Islet precursor cell (in vitro differentiated cells): ENCODE results near the gene KIFC3.
A peak's percentile ranks its signal among the peaks of the same experiment; 100 is the strongest.
"Not testable (repeated sequence)": the region's sequence is repeated elsewhere in the genome, so short reads cannot be mapped to it uniquely, and the experiment has no call there.

ENCODE experiments used
- DNase-seq: peaks from one replicate; pipeline ENCODE4 v3.0.0-alpha.2; 2018

KIFC3 gene

DNA sequence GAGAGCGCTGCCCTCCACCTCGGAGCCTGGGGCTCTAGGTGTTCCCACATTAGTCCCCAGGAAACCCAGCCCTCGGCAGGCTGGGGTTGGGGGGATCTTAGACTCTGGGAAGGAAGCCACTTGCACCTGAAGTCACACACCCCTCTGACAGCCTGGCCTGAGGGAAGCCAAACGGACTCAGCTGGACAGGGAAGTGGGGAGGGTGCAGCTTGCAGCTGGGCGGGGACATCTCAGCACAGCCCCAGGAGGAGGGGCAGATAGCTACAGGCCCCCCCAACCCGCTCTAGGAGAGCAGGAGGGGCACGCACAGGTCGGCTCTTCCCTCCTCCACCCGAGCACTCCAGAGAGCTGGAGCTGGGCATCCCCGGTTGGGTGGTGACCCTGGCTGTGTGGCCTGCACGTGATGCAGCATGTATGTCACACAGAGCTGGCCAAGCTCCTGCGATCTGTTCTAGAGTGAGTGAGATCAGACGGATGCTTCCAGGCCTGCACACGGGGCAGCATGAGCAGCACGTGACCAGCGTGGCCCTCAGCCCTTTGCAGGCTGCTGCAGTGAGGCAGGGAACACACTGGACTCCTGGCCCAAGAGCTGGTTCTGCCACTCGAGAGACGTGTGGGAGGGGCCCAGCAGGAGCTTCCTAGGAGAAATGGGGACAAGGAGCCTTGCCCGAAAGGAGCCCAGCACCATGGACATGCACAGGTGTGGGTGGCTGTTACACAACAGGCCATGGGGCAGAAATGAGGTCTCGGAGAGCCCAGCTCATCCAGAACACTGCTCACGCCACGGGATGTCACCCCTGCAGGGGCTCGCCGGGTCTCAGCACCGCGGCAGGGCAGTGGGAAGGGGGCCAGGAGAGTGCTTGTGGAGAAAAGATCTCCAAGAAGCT, 15.4 kb downstream of the KIFC3 start:
- DNase-seq: no peak

- no peak for DNase-seq
Observed at GRCh38 chr16:57785924-57786323, 16.4 kb downstream of the KIFC3 start.

- DNase-seq: no peak
Observed at GRCh38 chr16:57785385-57785784, 16.9 kb downstream of the KIFC3 start.

DNA sequence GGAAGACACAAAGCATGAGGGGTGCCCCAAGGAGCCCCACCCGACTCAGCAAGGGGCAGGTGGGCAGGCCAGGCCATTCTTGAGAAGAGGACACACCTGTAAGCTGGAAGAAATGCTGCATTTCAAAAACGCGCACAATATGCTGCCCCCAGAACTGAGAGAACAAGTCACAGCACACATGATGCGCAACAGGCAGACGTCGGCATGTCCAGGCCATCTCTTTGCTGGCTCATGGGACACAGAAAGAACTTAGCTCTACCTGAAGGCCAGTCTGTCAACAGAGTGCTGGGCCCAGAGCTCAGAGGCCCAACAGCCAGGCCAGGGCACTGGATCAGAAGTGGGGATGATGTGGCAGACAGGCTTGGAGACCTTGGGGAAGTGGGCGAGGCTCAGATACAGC, 18.0 kb downstream of the KIFC3 start:
- no peak for DNase-seq

DNA sequence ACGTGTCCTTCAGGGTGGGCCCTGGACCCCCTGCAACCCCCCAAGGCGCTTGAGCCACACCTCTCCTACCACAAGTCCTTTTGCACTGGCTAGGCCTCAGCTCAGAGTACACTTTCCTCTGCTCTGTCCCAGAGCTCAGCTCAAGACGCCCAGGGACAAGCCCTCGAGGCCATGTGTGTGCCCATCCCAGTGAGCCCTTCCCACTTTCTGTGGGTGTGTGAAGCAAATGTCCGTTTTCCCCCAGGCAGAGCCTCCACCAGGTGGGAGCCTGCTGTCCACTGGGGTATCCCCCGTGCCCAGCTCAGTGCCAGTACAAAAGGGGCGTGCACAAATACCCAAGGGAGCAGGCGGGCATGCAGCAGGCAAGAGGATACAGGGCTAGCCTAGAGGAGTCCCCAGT, 18.4 kb downstream of the KIFC3 start:
- DNase-seq: peak; percentile 40

DNA sequence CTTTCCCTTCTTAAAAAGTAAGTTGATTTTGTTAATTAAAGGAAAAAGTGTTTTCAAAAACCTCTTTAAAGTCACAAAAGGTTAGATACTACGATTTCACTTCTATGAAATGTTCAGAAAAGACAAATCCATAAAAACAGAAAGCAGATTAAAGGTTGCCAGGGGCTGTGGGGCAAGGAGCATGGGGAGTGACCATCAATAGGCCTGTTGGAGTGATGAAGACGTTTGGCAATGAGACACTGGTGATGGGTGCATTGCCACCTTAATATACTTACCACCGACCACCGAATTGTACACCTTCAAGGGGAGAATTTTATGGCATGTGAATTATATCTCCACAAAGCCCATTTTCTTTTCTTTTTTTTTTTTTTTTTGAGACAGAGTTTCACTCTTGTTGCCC, 19.2 kb downstream of the KIFC3 start:
- no peak for DNase-seq

DNA sequence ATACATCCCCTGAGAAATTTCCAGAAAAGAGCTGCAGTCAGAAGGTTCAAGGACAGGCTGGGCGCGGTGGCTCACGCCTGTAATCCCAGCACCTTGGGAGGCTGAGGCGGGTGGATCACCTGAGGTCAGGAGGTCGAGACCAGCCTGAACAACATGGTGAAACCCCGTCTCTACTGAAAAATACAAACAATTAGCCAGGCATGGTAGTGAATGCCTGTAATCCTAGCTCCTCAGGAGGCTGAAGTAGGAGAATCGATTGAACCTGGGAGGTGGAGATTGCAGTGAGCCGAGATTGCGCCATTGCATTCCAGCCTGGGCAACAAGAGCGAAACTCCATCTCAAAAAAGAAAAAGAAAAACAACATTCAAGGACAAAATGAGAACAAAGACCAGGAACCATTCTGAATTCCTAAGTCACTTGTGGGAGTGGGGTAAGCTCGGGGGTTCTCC, 19.7 kb downstream of the KIFC3 start:
- not testable (repeated sequence) for DNase-seq

- no peak for DNase-seq
Observed at GRCh38 chr16:57781741-57782606, 20.3 kb downstream of the KIFC3 start.

DNA sequence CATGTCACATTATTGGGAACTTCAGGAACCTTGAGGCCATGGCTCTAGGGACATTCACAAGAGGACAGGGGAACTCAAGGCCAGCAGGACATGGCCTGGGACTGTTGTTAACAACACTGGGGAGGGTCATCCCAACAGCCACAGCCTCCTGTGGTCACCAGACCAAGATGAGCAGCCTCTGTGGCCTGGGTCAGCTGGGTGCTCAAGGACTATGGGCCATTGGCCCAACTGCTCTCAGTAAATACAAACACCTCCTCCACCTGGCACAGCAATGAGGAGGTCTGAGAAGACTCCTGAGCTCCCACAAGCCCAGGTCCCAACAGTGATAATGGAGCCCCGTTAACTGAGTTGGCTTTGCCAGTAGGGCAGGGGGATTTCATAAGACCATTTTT, 20.9 kb downstream of the KIFC3 start:
- DNase-seq: no peak

DNA sequence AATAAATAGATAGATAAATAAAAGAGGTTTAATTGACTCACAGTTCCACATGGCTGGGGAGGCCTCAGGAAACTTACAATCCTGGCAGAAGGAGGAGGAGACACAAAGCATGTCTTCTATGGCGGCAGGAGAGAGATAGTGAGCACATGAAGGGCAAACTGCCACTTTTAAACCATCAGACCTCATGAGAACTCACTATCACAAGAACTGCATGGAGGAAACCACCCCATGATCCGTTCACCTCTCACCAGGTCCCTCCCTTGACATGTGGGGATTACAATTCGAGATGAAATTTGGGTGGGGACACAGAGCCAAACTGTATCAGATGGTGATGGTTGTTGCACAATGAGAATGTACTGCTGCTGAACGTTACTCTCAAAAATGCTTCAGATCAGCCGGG, 22.5 kb downstream of the KIFC3 start:
- DNase-seq: not testable (repeated sequence)

- no peak for DNase-seq
Observed at GRCh38 chr16:57778658-57779057, 23.6 kb downstream of the KIFC3 start.

DNA sequence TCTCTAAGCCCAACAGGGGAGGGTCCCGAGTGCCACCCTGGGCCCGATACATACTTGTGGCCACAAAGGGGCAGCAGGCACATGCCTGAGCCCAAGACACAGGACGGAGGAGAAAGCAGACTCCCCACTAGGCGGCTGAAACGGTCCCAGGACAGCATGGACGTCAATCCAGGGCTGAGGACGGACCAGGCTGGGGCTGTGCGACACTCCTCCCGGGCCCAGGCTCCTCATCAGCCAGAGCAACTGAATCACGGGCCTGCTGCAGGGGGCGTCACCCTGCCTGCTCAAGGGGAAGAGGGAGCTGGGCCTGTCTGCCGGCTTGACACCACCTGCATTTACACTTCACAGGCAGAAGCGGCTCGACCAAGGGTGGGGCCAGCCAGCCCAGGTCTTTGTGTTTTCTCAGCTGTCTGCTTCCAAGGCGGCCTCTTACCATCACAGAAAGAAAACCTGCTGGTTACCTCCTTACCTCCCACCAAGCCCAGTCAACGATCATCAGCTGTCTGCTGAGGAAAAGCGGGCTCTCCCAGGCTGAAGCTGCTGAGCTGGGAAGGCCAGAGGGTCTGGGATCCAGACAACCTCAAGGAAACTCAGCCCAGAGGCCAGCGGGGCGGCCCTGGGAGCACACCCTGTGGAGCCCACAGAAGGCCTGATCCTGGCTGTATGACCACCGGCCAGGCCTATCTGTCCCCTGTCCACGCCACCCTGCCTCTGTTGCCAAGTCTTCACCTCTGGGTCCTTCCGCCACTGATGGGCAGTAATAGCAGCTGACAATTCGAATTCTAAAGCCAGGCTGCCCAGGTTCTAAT, 26.4 kb downstream of the KIFC3 start:
- DNase-seq: peak; percentile 98

DNA sequence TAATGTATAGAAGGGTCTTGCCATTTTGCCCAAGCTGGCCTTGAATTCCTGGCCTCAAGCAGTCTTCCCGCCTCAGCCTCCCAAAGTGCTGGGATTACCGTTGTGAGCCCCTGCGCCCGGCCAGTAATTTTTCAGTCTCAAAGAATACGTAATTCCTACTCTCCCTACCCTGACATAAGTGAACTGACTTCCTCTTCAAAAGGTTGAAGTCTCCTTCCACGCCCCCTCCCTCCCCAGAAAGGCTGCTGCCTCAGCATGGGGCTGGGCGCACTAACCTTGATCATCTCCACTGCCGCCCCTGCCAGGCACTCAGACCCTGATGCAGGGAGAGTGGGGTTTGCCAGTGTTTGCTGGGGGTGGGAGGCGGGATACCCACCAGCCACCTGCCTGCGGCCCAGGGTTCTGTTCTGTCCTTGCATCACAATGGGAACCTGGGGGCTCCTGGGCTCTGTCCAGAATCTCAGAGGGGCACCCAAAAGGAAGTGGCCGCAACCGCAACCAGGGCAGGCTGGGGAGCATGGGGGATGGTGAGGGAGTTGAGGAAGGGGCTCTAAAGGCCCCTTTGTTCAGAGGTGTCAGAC, 27.5 kb downstream of the KIFC3 start:
- DNase-seq: no peak

DNA sequence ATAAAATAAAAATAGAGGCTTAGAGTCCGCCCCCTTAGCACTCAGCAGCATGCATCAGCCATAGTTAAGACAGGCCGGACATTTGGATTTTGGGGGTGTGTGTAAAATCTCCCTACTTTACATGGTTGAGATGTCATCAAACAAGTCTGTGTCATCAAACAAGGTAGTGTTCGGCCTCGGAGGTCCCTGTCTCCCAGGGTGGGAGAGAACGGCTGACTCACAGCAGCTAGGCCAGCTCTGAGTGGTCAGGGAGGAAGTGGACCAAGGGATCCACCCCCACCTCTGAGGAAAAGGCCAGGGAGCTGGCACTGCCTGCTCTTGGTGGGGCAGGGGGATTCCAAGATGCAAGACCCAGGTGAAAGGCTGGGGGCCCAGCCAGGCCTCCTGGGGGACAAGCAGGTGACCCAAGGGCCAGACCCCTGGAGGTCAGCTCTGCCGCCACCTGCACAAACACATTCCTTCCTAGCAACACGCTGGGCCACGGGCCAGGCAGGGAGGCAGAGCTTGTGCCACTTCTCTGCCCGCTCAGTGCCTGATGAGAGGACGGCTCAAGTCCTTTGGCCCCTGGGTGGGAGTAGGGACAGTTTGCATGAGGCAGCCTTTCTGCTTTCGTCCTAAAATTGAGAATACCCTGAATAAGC, 28.5 kb downstream of the KIFC3 start:
- no peak for DNase-seq

DNA sequence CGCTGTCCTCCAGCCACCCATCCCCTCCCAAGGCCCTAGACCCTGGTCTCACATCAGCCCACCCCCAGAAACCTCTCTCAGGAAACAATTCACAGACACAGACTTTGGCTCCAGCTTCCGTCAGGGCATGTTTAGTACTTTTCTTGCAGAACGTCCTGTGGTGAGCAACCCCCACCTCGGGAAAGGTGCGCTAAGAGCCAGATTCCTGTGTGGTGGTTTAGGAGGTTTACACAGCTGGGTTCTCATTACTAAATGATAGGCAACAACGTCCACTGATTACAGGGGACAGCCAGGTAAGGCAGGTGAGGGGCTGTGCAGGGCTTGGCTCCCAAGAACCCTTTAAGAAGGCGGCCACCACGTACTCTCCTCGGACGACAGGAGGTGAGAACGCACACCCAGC, 29.3 kb downstream of the KIFC3 start:
- no peak for DNase-seq

DNA sequence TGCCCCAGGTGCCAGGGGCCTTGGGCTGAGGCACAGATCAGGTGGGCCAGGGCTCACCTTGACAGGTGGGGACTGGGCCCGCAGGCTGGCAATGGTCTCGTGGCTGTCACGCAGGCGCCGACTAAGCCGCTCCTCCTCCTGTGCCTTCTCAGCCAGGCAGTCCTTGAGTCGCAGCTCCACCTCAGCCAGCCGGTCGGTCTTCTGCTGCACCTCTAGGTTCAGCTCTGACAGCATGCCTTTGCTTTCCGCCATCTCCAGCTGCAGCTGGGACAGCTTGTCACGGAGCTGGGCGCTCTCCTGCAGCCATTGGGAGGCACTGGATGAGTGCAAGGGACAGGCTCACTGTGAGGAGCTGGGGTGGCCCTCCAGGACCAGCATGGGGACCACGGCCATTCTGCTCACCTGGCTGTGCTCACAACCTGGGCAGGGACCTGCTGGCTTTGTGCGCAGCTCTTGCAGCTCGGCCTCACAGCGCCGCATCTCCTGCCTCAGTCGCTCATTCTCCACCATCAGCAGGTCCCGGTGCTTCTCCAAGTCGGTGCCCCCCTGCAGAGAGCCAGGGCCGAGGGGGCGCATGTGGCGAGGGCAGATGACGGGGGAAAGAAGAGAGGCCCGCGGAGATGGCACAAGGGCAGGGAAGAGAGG, 31.0 kb downstream of the KIFC3 start:
- DNase-seq: no peak

- DNase-seq: no peak
Observed at GRCh38 chr16:57770361-57770760, 31.9 kb downstream of the KIFC3 start.

- DNase-seq: peak; percentile 47
Observed at GRCh38 chr16:57769541-57770145, 32.6 kb downstream of the KIFC3 start.

- no peak for DNase-seq
Observed at GRCh38 chr16:57766714-57767348, 35.5 kb downstream of the KIFC3 start.

DNA sequence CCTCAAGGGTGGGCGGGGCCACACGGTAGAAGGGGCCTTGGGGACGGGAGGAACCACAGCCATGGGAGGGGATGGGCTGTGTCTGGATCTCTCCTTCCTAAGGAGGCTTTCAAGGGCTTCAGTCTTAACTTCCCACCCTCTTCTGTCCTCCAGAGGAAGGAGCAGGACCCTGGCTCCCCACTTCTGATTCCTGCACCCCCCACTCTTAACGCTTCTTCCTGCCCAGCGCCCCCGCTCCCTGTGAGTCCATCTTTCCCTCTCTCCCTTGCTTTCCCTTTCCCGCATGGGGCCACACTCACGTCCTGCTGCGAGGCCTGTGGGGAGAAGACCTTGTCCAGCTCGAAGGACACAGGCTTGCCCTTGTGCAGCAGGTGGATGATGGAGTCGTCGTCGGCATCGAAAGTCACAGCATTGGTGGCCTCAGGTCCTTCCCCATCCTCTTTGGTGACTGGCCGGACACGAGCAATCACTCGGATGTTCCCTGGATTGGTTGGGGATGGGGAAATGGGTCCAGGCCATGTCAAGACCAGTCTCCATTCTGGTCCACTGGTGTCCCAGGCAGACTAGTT, 37.0 kb downstream of the KIFC3 start:
- no peak for DNase-seq
